Left lung (tissue), 10 donors: ENCODE measurements around the gene F10. TPM values are rescaled to one million over a fixed set of nuclear protein-coding genes. Genes with fewer than 3 reads are reported as not detected.
A peak's percentile ranks its signal among the peaks of the same experiment; 100 is the strongest.
"Not testable (repeated sequence)": the region's sequence is repeated elsewhere in the genome, so short reads cannot be mapped to it uniquely, and the experiment has no call there.

Source experiments
- ATAC-seq: fragments of 200-7000 bp; cut with Tn5 transposase; one replicate; pipeline ENCODE4 v1.9.1; 2020; ENCODE audit warnings: moderate library complexity
- DNase-seq, 4 donors: peaks; one replicate each; pipeline ENCODE4 v3.0.0-alpha.2; 2013 to 2020
- H3K27ac ChIP-seq, 2 donors: fragments of 200-600 bp; sonication (generic) in 1 of 2; one replicate each; pipeline versions ENCODE4 v1.5.0 to v1.8.0; 2020 to 2021
- H3K27me3 ChIP-seq, 2 donors: fragments of 200-600 bp; sonication (generic) in 1 of 2; one replicate each; pipeline versions ENCODE4 v1.5.0 to v1.8.0; 2020 to 2021
- H3K36me3 ChIP-seq, 2 donors: fragments of 200-600 bp; sonication (generic) in 1 of 2; one replicate each; pipeline versions ENCODE4 v1.5.0 to v1.8.0; 2020 to 2021
- H3K4me1 ChIP-seq, 2 donors: fragments of 200-600 bp; one replicate each; pipeline ENCODE4 v1.8.0; 2021
- H3K4me3 ChIP-seq, 2 donors: fragments of 200-600 bp; sonication (generic) in 1 of 2; one replicate each; pipeline versions ENCODE4 v1.5.0 to v1.8.0; 2020 to 2021; ENCODE audit warnings: mild to moderate bottlenecking in 1 of 2
- H3K9me3 ChIP-seq, 2 donors: fragments of 200-600 bp; sonication (generic) in 1 of 2; one replicate each; pipeline versions ENCODE4 v1.5.0 to v1.8.0; 2020 to 2021
- CTCF ChIP-seq, 2 donors: fragments of 200-600 bp; sonication (generic) in 1 of 2; IDR thresholded peaks; one replicate each; pipeline versions ENCODE4 v1.5.0 to v1.8.0; 2021; ENCODE audit warnings: antibody characterized with exemption in 2 of 2
- intact Hi-C, 2 donors: fragments of 100-400 bp; cut with DNase I; formaldehyde crosslinking; loops; one replicate each; pipeline versions ENCODE4 v1.11.2 to v1.14.2; 2022
- polyA plus RNA-seq, 6 donors: library from polyadenylated mRNA; unstranded; fragments of 120-200 nt; gene quantifications; one replicate each; pipeline ENCODE4 v1.2.1, GENCODE V29; 2013; ENCODE audit not compliant: insufficient read length in 6 of 6
- total RNA-seq, 2 donors: library from RNA; stranded (reverse); fragmentation: NEBNext Ultra II Directional; extraction: Animal tissue kit (Norgen Biotek cat#: 25700); gene quantifications; one replicate each; pipeline ENCODE4 v1.2.1, GENCODE V29; 2021
- donor health status: DM: no; HTN: yes; CAD: no.
- donor health status: DM: no; HTN: no; CAD: no.

Gene F10
- total and polyA plus RNA-seq, 8 donors = 6.2 to 21.8 (median 15.1) TPM

- Histone ChIP-seq H3K4me3 (no peak within 1 kb of the TSS), H3K9me3 (no peaks in the 10 kb centered on the region), H3K27ac (no peak within 1 kb of the TSS), H3K4me1 (peaks cover 4 to 11% of the 10 kb centered on the region in 2 donors), H3K27me3 (peaks cover 7 to 26% of the 10 kb centered on the region in 2 donors), H3K36me3 (no peaks in the 10 kb centered on the region)
- no peak for ATAC-seq
- no peak for TF ChIP-seq CTCF (IDR thresholded peaks at IDR 0.05)
- intact Hi-C loops = no loop called here
- no peak for DNase-seq
Measured at GRCh38 chr13:113157929-113158747, 35.5 kb downstream of the F10 start, which contains the start of gene PROZ. Gene PROZ, plus strand, starts transcription at chr13:113158648. Its CDS starts 13 bp downstream, at chr13:113158661.

GRCh38 chr13:113158946-113159345 lies 36.3 kb downstream of the F10 start:
- intact Hi-C loops = no loop called here
- ATAC-seq = no peak
- Histone ChIP-seq H3K36me3 (no peaks in the 10 kb centered on the region), H3K4me1 (peaks cover 0 to 5% of the 10 kb centered on the region in 2 donors), H3K4me3 (no peak overlapping the region), H3K9me3 (no peaks in the 10 kb centered on the region), H3K27ac (no peak overlapping the region), H3K27me3 (peaks cover 7 to 29% of the 10 kb centered on the region in 2 donors)
- DNase-seq = no peak
- no peak for TF ChIP-seq CTCF (IDR thresholded peaks at IDR 0.05)

DNA sequence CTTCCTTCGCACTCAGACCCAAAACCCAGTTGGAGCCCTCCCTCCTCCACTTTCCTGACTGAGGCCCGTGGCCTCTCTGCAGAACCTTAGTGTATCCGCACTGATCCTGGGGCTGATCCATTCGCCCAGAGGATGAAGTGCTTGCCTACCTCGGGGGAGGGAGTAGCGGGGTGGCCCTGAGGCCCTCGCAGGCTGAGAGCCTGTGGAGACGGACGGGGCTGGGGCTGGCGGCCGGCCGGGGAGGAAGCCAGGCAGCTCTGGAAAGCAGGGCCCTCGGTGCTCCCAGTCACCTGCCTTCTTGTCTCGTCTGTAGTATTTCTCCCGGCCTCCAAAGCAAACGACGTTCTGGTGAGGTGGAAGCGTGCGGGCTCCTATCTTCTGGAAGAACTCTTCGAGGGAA lies 37.1 kb downstream of the F10 start:
- no peak for TF ChIP-seq CTCF (IDR thresholded peaks at IDR 0.05)
- DNase-seq = no peak
- Histone ChIP-seq H3K9me3 (no peaks in the 10 kb centered on the region), H3K27ac (no peak overlapping the region), H3K36me3 (no peaks in the 10 kb centered on the region), H3K4me3 (no peak overlapping the region), H3K4me1 (peaks cover 0 to under 1% of the 10 kb centered on the region in 2 donors), H3K27me3 (peaks cover 7 to 30% of the 10 kb centered on the region in 2 donors)
- no peak for ATAC-seq
- intact Hi-C loops = no loop called here

- no peak for DNase-seq
- Histone ChIP-seq H3K36me3 (no peaks in the 10 kb centered on the region), H3K4me3 (no peak overlapping the region), H3K27ac (no peak overlapping the region), H3K4me1 (no peaks in the 10 kb centered on the region), H3K27me3 (peaks cover 7 to 30% of the 10 kb centered on the region in 2 donors), H3K9me3 (no peaks in the 10 kb centered on the region)
- ATAC-seq = no peak
- intact Hi-C loops = no loop called here
- TF ChIP-seq CTCF (IDR thresholded peaks at IDR 0.05) = no peak
Measured at GRCh38 chr13:113160983-113161382, 38.4 kb downstream of the F10 start.

DNA sequence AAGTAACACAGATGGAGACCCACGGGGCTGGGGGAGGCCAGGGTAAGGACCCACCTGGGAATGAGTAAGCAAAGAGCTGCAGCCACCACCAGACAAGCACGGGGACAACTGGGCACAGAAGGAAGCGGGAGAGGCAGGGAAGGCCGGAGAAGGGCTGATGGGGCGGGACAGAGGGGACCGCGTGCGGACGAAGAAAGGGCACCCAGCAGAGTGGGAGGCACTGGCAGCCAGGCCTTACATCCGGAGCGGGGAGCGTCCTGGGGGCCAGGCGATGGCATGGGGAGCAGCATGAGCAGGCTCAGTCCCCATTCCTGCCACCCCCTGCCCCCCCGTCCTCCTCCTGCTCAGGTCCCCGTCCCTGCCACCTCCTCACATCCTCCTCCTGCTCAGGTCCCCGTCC lies 38.8 kb downstream of the F10 start:
- Histone ChIP-seq H3K36me3 (no peaks in the 10 kb centered on the region), H3K9me3 (no peaks in the 10 kb centered on the region), H3K27me3 (peaks cover 7 to 30% of the 10 kb centered on the region in 2 donors), H3K4me1 (no peaks in the 10 kb centered on the region), H3K27ac (no peak overlapping the region), H3K4me3 (no peak overlapping the region)
- intact Hi-C loops = no loop called here
- no peak for TF ChIP-seq CTCF (IDR thresholded peaks at IDR 0.05)
- ATAC-seq (no peak), DNase-seq (peak in 1 of 4 donors; percentile 46)

DNA sequence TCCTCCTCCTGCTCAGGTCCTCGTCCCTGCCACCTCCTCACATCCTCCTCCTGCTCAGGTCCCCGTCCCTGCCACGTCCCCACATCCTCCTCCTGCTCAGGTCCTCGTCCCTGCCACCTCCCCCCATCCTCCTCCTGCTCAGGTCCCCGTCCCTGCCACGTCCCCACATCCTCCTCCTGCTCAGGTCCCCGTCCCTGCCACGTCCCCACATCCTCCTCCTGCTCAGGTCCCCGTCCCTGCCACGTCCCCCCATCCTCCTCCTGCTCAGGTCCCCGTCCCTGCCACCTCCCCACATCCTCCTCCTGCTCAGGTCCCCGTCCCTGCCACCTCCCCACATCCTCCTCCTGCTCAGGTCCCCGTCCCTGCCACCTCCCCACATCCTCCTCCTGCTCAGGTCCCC lies 39.4 kb downstream of the F10 start:
- H3K36me3 ChIP-seq, intact Hi-C loops, H3K4me1 ChIP-seq, ATAC-seq, H3K4me3 ChIP-seq, H3K9me3 ChIP-seq, DNase-seq, H3K27ac ChIP-seq: not testable (repeated sequence)
- H3K27me3 ChIP-seq = peaks cover 7 to 30% of the 10 kb centered on the region in 2 donors
